Esophagus (tissue), 2 donors: Measurements from ENCODE around the gene ZNF410. TPM values are rescaled to one million over a fixed set of nuclear protein-coding genes. Genes with fewer than 3 reads are reported as not detected.
"Not testable (repeated sequence)": the region's sequence is repeated elsewhere in the genome, so short reads cannot be mapped to it uniquely, and the experiment has no call there.

Source experiments
- H3K27ac ChIP-seq, 2 donors: one replicate each; pipeline ENCODE4 v1.5.1; 2013; ENCODE audit warnings: low read depth in 2 of 2, mild to moderate bottlenecking in 2 of 2, inconsistent platforms in 1 of 2, low read length in 1 of 2, moderate library complexity in 1 of 2
- H3K27me3 ChIP-seq, 2 donors: one replicate each; pipeline ENCODE4 v1.6.1; 2013; ENCODE audit warnings: low read length in 2 of 2, control low read depth in 1 of 2, mild to moderate bottlenecking in 1 of 2; ENCODE audit not compliant: insufficient read depth in 2 of 2, control insufficient read depth in 1 of 2
- H3K36me3 ChIP-seq, 2 donors: one replicate each; pipeline ENCODE4 v1.6.1; 2013; ENCODE audit warnings: low read length in 1 of 2; ENCODE audit not compliant: control insufficient read depth in 2 of 2, insufficient read depth in 2 of 2
- H3K4me1 ChIP-seq, 2 donors: one replicate each; pipeline ENCODE4 v1.6.1; 2013; ENCODE audit warnings: low read length in 1 of 2; ENCODE audit not compliant: control insufficient read depth in 2 of 2, insufficient read depth in 2 of 2
- H3K4me3 ChIP-seq, 2 donors: one replicate each; pipeline ENCODE4 v1.5.1; 2013; ENCODE audit warnings: low read length in 2 of 2, mild to moderate bottlenecking in 2 of 2, low read depth in 1 of 2, moderate library complexity in 1 of 2
- H3K9me3 ChIP-seq, 2 donors: one replicate each; pipeline ENCODE4 v1.6.1; 2013; ENCODE audit warnings: mild to moderate bottlenecking in 2 of 2, low read depth in 1 of 2, low read length in 1 of 2, moderate library complexity in 1 of 2; ENCODE audit not compliant: control insufficient read depth in 2 of 2, insufficient read depth in 1 of 2
- WGBS, 2 donors: extraction: QIAGEN DNeasy Blood & Tissue Kit; methylation state at CpG; one replicate each; pipeline ENCODE4 v1.1.7; 2013; 5-methylcytosine and 5-hydroxymethylcytosine counted together
- polyA plus RNA-seq, 2 donors: library from polyadenylated mRNA; stranded (reverse); fragments of 200-250 nt; gene quantifications; one replicate each; pipeline ENCODE4 v1.2.3, GENCODE V29; 2013
- donor health status: healthy with polysubstance abuse.
- donor health status: Bipolar disorder and iron deficiency.

The ZNF410 gene
- polyA plus RNA-seq, 2 donors = 24.6 to 29.9 TPM

DNA sequence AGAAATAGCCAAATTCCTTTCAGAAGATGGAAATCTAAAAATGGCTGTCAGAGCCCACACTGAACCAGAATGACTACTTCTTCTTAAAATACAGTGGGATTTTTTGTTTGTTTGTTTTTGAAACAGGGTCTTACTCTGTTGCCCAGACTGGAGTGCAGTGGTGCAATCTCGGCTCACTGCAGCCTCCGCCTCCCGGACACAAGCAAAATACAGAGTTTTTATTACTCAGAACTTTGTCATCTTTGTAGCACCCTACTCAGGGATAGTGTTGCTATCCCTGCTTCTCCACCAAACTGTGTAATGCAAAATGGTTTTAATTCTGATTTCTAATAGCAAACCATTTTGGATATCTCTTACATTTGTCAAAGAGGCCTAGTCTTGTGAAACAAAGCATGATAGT, 16.4 kb downstream of the ZNF410 start:
- no peak overlapping the region for H3K4me3 ChIP-seq
- H3K36me3 ChIP-seq = peaks cover 8 to 18% of the 10 kb centered on the region in 2 donors
- H3K4me1 ChIP-seq = no peaks in the 10 kb centered on the region
- H3K27ac ChIP-seq = no peak overlapping the region
- WGBS, 2 donors = 79 to 82% methylated on average over 3 of the region's 3 CpGs
- no peaks in the 10 kb centered on the region for H3K27me3 ChIP-seq
- H3K9me3 ChIP-seq = no peaks in the 10 kb centered on the region

DNA sequence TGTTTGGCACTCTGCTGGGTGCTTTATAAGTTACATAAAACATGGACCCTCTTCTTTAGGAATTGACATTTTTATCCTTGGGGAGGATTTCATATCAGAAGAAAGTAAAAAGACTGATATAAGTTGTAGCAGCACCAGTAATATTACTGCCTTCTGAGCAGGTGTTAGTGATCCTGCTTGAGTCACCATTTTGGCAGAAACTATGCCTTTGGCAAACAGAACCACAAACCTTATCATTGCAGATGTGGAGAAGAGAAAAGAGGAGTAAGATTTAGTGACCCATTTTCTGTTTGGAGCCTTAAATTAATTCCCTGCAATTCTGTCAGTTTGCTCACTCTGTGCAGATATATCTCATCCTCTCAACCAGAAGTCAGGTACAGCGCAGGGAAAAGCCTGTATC, 23.0 kb downstream of the ZNF410 start:
- 96 to 98% methylated on average over 1 of the region's 1 CpG for WGBS, 2 donors
- H3K27me3 ChIP-seq = no peaks in the 10 kb centered on the region
- H3K36me3 ChIP-seq = peaks cover 10 to 22% of the 10 kb centered on the region in 2 donors
- no peaks in the 10 kb centered on the region for H3K4me1 ChIP-seq
- no peaks in the 10 kb centered on the region for H3K9me3 ChIP-seq
- no peak overlapping the region for H3K4me3 ChIP-seq
- no peak overlapping the region for H3K27ac ChIP-seq

DNA sequence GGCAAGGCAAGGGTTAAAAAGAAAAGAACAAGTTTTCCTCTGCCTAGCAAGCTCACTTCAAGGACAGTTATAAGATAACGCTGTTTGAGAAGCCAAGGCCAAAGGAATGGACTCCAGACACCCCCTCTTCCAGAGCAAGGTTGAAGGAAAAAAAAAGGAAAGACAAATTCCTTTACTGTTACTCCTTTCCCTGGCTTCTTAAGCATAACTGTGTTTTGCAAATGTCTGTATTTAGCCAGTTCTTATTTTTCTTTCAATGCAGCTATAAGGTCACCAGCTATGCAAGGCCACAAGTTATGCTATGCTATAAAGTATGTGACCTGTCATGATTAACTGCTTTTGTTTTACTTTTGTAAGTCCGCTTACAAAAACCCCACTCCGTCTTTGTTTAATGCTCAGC, 26.6 kb downstream of the ZNF410 start:
- no peaks in the 10 kb centered on the region for H3K9me3 ChIP-seq
- WGBS, 2 donors = 77 to 80% methylated on average over 3 of the region's 3 CpGs
- no peak overlapping the region for H3K27ac ChIP-seq
- H3K36me3 ChIP-seq = peaks cover 3 to 15% of the 10 kb centered on the region in 2 donors
- H3K27me3 ChIP-seq = no peaks in the 10 kb centered on the region
- no peak overlapping the region for H3K4me3 ChIP-seq
- H3K4me1 ChIP-seq = no peaks in the 10 kb centered on the region

DNA sequence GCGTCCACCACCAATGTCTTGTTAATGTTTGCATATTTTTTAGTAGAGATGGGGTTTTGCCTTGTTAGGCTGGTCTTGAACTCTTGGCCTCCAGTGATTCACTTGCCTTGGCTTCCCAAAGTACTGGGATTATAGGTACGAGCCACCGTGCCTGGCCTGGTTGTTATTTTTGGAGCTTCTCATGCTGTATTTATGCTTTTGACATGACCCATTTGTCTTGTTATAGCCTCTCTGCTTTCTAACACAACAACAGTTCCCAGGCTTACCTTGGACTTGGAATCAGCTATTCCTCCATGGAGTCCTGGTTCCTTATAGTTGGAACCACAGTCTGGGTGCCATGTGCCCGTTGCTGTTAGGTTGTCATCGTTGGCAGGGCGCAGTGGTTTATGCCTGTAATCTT, 29.7 kb downstream of the ZNF410 start:
- H3K27ac ChIP-seq = no peak overlapping the region
- H3K4me1 ChIP-seq = no peaks in the 10 kb centered on the region
- no peak overlapping the region for H3K4me3 ChIP-seq
- 80 to 81% methylated on average over 6 of the region's 6 CpGs for WGBS, 2 donors
- H3K9me3 ChIP-seq = no peaks in the 10 kb centered on the region
- peaks cover 0 to 13% of the 10 kb centered on the region in 2 donors for H3K36me3 ChIP-seq
- no peaks in the 10 kb centered on the region for H3K27me3 ChIP-seq

DNA sequence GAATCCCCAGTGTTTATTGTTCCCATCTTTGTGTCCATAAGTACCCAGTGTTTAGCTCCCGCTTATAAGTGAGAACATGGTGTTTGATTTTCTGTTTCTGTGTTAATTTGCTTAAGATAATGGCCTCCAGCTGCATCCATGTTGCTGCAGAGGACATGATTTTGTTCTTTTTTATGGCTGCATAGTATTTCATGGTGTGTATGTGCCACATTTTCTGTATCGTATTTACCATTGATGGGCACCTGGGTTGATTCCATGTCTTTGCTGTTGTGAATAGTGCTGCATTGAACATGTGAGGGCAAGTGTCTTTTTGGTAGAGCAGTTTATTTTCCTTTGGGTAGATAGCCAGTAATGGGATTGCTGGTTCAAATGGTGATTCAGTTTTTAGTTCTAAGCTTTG, 32.8 kb downstream of the ZNF410 start:
- H3K27ac ChIP-seq, H3K4me3 ChIP-seq, H3K4me1 ChIP-seq, H3K27me3 ChIP-seq, H3K9me3 ChIP-seq: not testable (repeated sequence)
- WGBS, 2 donors = 94 to 95% methylated on average over 2 of the region's 2 CpGs
- peaks cover 11 to 17% of the 10 kb centered on the region in 2 donors for H3K36me3 ChIP-seq

DNA sequence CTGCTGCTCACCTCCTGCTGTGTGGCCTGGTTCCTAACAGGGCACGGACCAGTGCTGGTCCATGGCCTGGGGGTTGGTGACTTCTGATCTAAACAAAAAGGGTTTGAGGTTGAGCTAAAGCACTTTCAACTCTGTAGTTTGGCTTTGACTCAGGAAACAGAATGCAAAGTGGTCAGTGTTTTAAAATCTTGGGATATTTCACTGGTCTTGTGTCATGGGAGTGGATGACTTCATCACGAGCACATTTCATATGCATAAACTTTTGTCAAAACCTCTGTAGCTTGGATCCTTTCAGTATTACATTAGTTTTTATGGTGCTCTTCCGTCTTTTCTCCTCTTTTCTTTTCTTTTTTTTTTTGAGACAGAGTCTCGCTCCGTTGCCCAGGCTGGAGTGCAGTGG, 37.7 kb downstream of the ZNF410 start:
- H3K4me3 ChIP-seq = no peak overlapping the region
- WGBS, 2 donors = 85 to 88% methylated on average over 5 of the region's 5 CpGs
- H3K4me1 ChIP-seq = no peaks in the 10 kb centered on the region
- H3K27ac ChIP-seq = no peak overlapping the region
- peaks cover 13 to 20% of the 10 kb centered on the region in 2 donors for H3K36me3 ChIP-seq
- H3K27me3 ChIP-seq = no peaks in the 10 kb centered on the region
- H3K9me3 ChIP-seq = no peaks in the 10 kb centered on the region

DNA sequence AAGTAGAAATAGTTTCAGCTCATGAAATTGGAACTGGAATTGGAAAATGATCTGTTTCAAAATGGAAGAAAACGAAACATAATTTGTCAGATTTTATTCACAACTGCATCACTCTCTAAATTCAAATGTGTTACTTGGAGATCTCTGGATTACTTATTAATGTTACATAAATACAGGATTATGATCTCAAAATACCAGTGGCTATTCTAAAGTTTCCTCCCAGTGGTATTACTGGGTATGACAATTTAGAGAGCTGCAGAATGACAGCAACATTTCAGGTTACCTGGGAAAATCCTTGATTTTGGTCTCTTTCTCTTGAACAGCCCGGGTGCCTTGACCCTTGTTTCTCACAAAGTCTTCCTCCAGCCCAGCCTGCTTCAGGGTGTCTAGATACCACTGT, 49.0 kb downstream of the ZNF410 start:
- peaks cover 15 to 17% of the 10 kb centered on the region in 2 donors for H3K36me3 ChIP-seq
- H3K27ac ChIP-seq = no peak overlapping the region
- H3K4me3 ChIP-seq = no peak overlapping the region
- no peaks in the 10 kb centered on the region for H3K4me1 ChIP-seq
- H3K27me3 ChIP-seq = no peaks in the 10 kb centered on the region
- 79 to 83% methylated on average over 2 of the region's 2 CpGs for WGBS, 2 donors
- H3K9me3 ChIP-seq = no peaks in the 10 kb centered on the region

DNA sequence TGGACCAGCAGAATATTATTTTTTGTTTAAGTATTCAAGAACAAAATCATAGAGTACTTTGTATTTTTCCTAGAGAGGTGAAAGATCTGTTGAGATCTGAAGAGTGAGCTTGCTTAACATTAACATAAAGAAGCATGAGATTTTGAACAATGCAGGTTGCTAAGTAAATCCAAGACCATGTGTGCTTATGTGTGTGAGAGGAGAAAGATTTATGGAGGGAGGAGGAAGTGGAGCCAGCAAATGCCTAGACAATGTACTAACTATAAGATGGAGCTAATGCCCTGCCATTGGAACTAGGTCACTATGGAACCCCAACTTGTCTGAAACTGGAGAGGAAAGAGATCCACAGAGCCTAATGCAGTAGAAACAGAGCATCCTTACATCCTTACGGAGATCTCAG, 49.9 kb downstream of the ZNF410 start:
- H3K27ac ChIP-seq = no peak overlapping the region
- WGBS, 2 donors = 85 to 92% methylated on average over 1 of the region's 1 CpG
- no peaks in the 10 kb centered on the region for H3K9me3 ChIP-seq
- no peak overlapping the region for H3K4me3 ChIP-seq
- H3K4me1 ChIP-seq = no peaks in the 10 kb centered on the region
- H3K27me3 ChIP-seq = no peaks in the 10 kb centered on the region
- H3K36me3 ChIP-seq = peaks cover 8 to 15% of the 10 kb centered on the region in 2 donors

DNA sequence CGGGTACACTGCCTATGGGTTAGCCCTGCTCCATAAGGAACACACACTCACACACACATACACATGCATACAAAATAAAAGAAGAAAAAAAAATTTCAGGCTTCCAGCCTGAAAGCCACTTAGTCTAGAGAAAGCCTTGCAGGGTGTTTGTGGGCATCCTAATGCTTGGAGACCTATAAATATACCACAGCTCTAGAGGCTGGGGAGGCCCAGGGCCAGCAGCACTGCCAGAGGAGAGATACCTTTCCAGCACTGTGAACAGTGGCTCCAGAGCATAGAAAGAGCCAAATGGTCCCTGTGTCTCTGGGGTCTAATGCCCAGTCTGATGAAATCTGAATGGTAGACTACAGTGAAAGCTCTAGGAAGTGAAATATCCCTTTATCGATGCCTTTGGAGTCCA, 50.4 kb downstream of the ZNF410 start:
- H3K4me3 ChIP-seq = no peak overlapping the region
- no peaks in the 10 kb centered on the region for H3K27me3 ChIP-seq
- H3K9me3 ChIP-seq = no peaks in the 10 kb centered on the region
- no peaks in the 10 kb centered on the region for H3K4me1 ChIP-seq
- WGBS, 2 donors = 93 to 100% methylated on average over 2 of the region's 2 CpGs
- H3K27ac ChIP-seq = no peak overlapping the region
- peaks cover 6 to 12% of the 10 kb centered on the region in 2 donors for H3K36me3 ChIP-seq

DNA sequence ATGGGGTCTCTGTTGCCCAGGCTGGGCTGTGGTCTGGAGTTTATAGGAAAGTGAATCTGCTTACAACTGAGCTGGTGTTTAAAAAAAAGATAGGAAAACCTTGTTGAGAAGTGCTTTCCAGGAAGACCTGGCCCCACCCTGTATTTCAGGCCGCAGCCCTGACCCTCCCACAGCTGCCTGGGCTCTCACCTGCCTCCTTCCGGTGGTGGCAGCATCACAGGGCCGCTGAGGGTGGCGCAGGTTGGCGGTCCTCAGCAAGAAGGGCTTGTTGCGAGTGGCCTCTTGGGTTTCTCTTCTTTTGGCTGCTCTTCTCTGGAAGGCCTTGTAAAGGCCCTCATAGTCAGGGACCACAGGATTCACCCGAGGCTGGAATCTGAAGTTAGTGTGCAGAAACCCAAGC, 55.5 kb downstream of the ZNF410 start:
- H3K27ac ChIP-seq = no peak overlapping the region
- H3K36me3 ChIP-seq = peaks cover 9 to 12% of the 10 kb centered on the region in 2 donors
- 89 to 92% methylated on average over 7 of the region's 7 CpGs for WGBS, 2 donors
- H3K9me3 ChIP-seq = no peaks in the 10 kb centered on the region
- no peaks in the 10 kb centered on the region for H3K4me1 ChIP-seq
- no peaks in the 10 kb centered on the region for H3K27me3 ChIP-seq
- no peak overlapping the region for H3K4me3 ChIP-seq
